ENCODE measurements around the gene INVS.

DNA sequence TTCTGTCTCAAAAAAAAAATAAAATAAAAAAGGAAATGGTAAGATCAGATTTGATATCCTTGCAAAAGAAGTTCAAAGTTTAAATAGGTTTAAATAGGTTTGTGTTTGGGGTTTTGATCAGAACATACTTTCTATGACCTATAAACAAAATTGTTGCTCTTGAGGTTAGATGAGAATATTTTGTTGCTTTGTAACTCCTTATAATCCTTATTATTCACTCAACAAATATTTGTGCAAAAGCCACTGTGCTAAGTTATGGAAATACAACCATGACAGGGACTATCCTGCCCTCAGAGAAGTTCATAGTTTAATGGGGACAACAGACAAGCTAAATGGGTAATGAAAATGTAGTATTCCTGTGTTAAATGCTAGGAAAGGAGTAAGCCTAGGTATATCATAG, 71.5 kb downstream of the INVS start:
- TF ChIP-seq, protein P1, sequence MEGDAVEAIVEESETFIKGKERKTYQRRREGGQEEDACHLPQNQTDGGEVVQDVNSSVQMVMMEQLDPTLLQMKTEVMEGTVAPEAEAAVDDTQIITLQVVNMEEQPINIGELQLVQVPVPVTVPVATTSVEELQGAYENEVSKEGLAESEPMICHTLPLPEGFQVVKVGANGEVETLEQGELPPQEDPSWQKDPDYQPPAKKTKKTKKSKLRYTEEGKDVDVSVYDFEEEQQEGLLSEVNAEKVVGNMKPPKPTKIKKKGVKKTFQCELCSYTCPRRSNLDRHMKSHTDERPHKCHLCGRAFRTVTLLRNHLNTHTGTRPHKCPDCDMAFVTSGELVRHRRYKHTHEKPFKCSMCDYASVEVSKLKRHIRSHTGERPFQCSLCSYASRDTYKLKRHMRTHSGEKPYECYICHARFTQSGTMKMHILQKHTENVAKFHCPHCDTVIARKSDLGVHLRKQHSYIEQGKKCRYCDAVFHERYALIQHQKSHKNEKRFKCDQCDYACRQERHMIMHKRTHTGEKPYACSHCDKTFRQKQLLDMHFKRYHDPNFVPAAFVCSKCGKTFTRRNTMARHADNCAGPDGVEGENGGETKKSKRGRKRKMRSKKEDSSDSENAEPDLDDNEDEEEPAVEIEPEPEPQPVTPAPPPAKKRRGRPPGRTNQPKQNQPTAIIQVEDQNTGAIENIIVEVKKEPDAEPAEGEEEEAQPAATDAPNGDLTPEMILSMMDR (conservative IDR thresholded peaks at IDR 0.05), result no peak
- TF ChIP-seq ZFX (IDR thresholded peaks at IDR 0.05), result no peak
